HCT116 (cell line): ENCODE measurements around the gene MBTPS1. TPM values are rescaled to one million over a fixed set of nuclear protein-coding genes. Genes with fewer than 3 reads are reported as not detected.

Experiments used
- ATAC-seq: fragments of 200-7000 bp; cut with Tn5 transposase; 2 replicates; pipeline ENCODE4 v1.9.1; 2020; ENCODE audit warnings: mild to moderate bottlenecking, moderate library complexity
- BruUV-seq: library from RNA; stranded (reverse); fragments of 400-500 nt; replicated peaks from 2 replicates; lab custom pipeline; 2021; lab: Mats Ljungman, UMichigan
- CTCF ChIA-PET: fragments of 300-600 bp; sonication (Branson Sonifier 250); formaldehyde crosslinking; loops from one replicate; lab custom pipeline; 2021; ENCODE audit warnings: antibody characterized with exemption; lab: Charles Lee
- POLR2A ChIA-PET: fragments of 300-600, 350-600 bp; sonication (Branson Sonifier 250); formaldehyde crosslinking; loops from one replicate; lab custom pipeline; 2021; ENCODE audit warnings: antibody characterized with exemption; lab: Charles Lee
- RAD21 ChIA-PET, 2 experiments: fragments of 300-600 bp; sonication (Branson Sonifier 250); formaldehyde crosslinking; loops; one replicate each; lab custom pipeline; 2023; ENCODE audit warnings: low total read pairs in 2 of 2; ENCODE audit not compliant: uncharacterized antibody in 2 of 2, unreplicated experiment in 2 of 2, low non-redundant PET in 1 of 2; lab: Charles Lee
- DNase-seq: peaks from one replicate; pipeline ENCODE4 v3.0.0-alpha.2; 2010; ENCODE audit warnings: low read depth, low spot score
- H2AFZ ChIP-seq: fragments of 200-600 bp; shearing (Covaris generic), sonication (generic); 2 replicates; pipeline ENCODE4 v1.6.1; 2017; ENCODE audit warnings: low read depth, mixed run types, mixed read lengths, antibody characterized with exemption, low read length; ENCODE audit not compliant: poor library complexity, severe bottlenecking
- H3K27ac ChIP-seq: 2 replicates; pipeline ENCODE4 v1.5.1; 2012; ENCODE audit warnings: low read depth, low read length
- H3K27me3 ChIP-seq: fragments of 200-600 bp; sonication (generic); 2 replicates; pipeline ENCODE4 v1.6.1; 2016; ENCODE audit warnings: mixed run types, low read length, mixed read lengths; ENCODE audit not compliant: insufficient read depth
- H3K36me3 ChIP-seq, 2 experiments: fragments of 200-500 bp in 1 of 2; fragments of 200-600 bp in 1 of 2; sonication (Bioruptor generic) in 1 of 2; sonication (generic) in 1 of 2; 2 replicates each; pipeline versions ENCODE4 v1.5.1 to v1.6.1; 2014 to 2016; ENCODE audit warnings: low read length in 2 of 2, inconsistent platforms in 1 of 2, mixed read lengths in 1 of 2, mixed run types in 1 of 2; ENCODE audit not compliant: insufficient read depth in 2 of 2, control insufficient read depth in 1 of 2
- H3K4me1 ChIP-seq, 2 experiments: fragments of 200-600 bp in 1 of 2; sonication (generic) in 1 of 2; 2 replicates each; pipeline versions ENCODE4 v1.5.1 to v1.6.1; 2012 to 2017; ENCODE audit warnings: low read length in 2 of 2, inconsistent platforms in 1 of 2, mild to moderate bottlenecking in 1 of 2, mixed read lengths in 1 of 2, mixed run types in 1 of 2, moderate library complexity in 1 of 2; ENCODE audit not compliant: insufficient read depth in 2 of 2, control insufficient read depth in 1 of 2
- H3K4me2 ChIP-seq: fragments of 200-600 bp; sonication (generic); 2 replicates; pipeline ENCODE4 v1.6.1; 2017; ENCODE audit warnings: mixed run types, low read length, mixed read lengths
- H3K4me3 ChIP-seq, 2 experiments: fragments of 200-600 bp in 1 of 2; sonication (generic) in 1 of 2; replicated peaks in 1 of 2; 2 replicates each; pipeline ENCODE4 v1.5.1; 2011 to 2016; ENCODE audit warnings: low read length in 2 of 2, control low read depth in 1 of 2, low read depth in 1 of 2, mild to moderate bottlenecking in 1 of 2, mixed read lengths in 1 of 2, mixed run types in 1 of 2
- H3K79me2 ChIP-seq: fragments of 200-600 bp; sonication (generic); 2 replicates; pipeline ENCODE4 v1.6.1; 2017; ENCODE audit warnings: mild to moderate bottlenecking, mixed run types, low read length, moderate library complexity, mixed read lengths; ENCODE audit not compliant: insufficient read depth
- H3K9ac ChIP-seq: fragments of 200-600 bp; sonication (generic); 2 replicates; pipeline ENCODE4 v1.6.1; 2016; ENCODE audit warnings: low read length, mixed read lengths
- H3K9me2 ChIP-seq: fragments of 200-600 bp; sonication (generic), shearing (Covaris generic); 2 replicates; pipeline ENCODE4 v1.6.1; 2017; ENCODE audit warnings: mixed run types, mild to moderate bottlenecking, moderate library complexity; ENCODE audit not compliant: insufficient read depth
- H3K9me3 ChIP-seq, 2 experiments: fragments of 200-500 bp in 1 of 2; fragments of 200-600 bp in 1 of 2; sonication (Bioruptor generic) in 1 of 2; sonication (generic) in 1 of 2; 2 replicates each; pipeline ENCODE4 v1.6.1; 2014 to 2017; ENCODE audit warnings: low read length in 2 of 2, mixed read lengths in 2 of 2, inconsistent platforms in 1 of 2, low read depth in 1 of 2, mild to moderate bottlenecking in 1 of 2, mixed run types in 1 of 2, moderate library complexity in 1 of 2; ENCODE audit not compliant: control insufficient read depth in 1 of 2, insufficient read depth in 1 of 2
- H4K20me1 ChIP-seq: fragments of 200-600 bp; sonication (generic), shearing (Covaris generic); 2 replicates; pipeline ENCODE4 v1.6.1; 2017; ENCODE audit warnings: mixed run types, mild to moderate bottlenecking, moderate library complexity; ENCODE audit not compliant: insufficient read depth
- ATF3 ChIP-seq: IDR thresholded peaks from 2 replicates; pipeline ENCODE4 v1.6.1; 2012
- CEBPB ChIP-seq: IDR thresholded peaks from 2 replicates; pipeline ENCODE4 v1.6.1; 2012; ENCODE audit warnings: low read depth
- CTCF ChIP-seq, 3 experiments: fragments of 200-600 bp in 1 of 3; sonication (generic) in 1 of 3; IDR thresholded peaks in 2 of 3; conservative IDR thresholded peaks in 1 of 3; 2 replicates each; pipeline ENCODE4 v1.5.1; 2012 to 2017; ENCODE audit warnings: low read depth in 2 of 3, low read length in 2 of 3, antibody characterized with exemption in 1 of 3, borderline replicate concordance in 1 of 3, control low read depth in 1 of 3, mild to moderate bottlenecking in 1 of 3, mixed read lengths in 1 of 3, mixed run types in 1 of 3, moderate library complexity in 1 of 3; ENCODE audit not compliant: insufficient read depth in 1 of 3
- EGR1 ChIP-seq: IDR thresholded peaks from 2 replicates; pipeline ENCODE4 v1.6.1; 2012; ENCODE audit warnings: low read depth
- ELF1 ChIP-seq: IDR thresholded peaks from 2 replicates; pipeline ENCODE4 v1.6.1; 2012; ENCODE audit warnings: low read depth, borderline replicate concordance
- EZH2 ChIP-seq: fragments of 200-600 bp; sonication (generic); IDR thresholded peaks from 2 replicates; pipeline ENCODE4 v1.6.1; 2017; ENCODE audit warnings: antibody characterized with exemption, mixed run types
- EZH2phosphoT487 ChIP-seq: fragments of 200-600 bp; IDR thresholded peaks from 2 replicates; pipeline ENCODE4 v1.6.1; 2018; ENCODE audit warnings: antibody characterized with exemption, borderline replicate concordance
- FOSL1 ChIP-seq: IDR thresholded peaks from 2 replicates; pipeline ENCODE4 v1.6.1; 2012; ENCODE audit warnings: low read depth
- JUND ChIP-seq: IDR thresholded peaks from 2 replicates; pipeline ENCODE4 v1.6.1; 2012
- POLR2A ChIP-seq: IDR thresholded peaks from 2 replicates; pipeline ENCODE4 v1.7.0; 2011; ENCODE audit warnings: borderline replicate concordance; ENCODE audit not compliant: insufficient read depth, insufficient read length; ENCODE audit errors: extremely low read depth
- POLR2AphosphoS5 ChIP-seq: IDR thresholded peaks from 2 replicates; pipeline ENCODE4 v1.6.1; 2011; ENCODE audit warnings: mild to moderate bottlenecking, low read depth, low read length, moderate library complexity
- RAD21 ChIP-seq: IDR thresholded peaks from 2 replicates; pipeline ENCODE4 v1.6.1; 2012; ENCODE audit warnings: low read depth, mild to moderate bottlenecking
- REST ChIP-seq: IDR thresholded peaks from 2 replicates; pipeline ENCODE4 v1.6.1; 2012; ENCODE audit warnings: low read depth
- SIN3A ChIP-seq: IDR thresholded peaks from 2 replicates; pipeline ENCODE4 v1.6.1; 2012; ENCODE audit warnings: low read depth
- SRF ChIP-seq: IDR thresholded peaks from 2 replicates; pipeline ENCODE4 v1.6.1; 2012; ENCODE audit warnings: low read depth
- YY1 ChIP-seq: IDR thresholded peaks from 2 replicates; pipeline ENCODE4 v1.6.1; 2011; ENCODE audit warnings: low read length, low read depth, moderate library complexity, mild to moderate bottlenecking; ENCODE audit not compliant: insufficient replicate concordance; ENCODE audit errors: extremely low read depth
- ZBTB33 ChIP-seq: IDR thresholded peaks from 2 replicates; pipeline ENCODE4 v1.6.1; 2011; ENCODE audit warnings: mild to moderate bottlenecking, low read length, moderate library complexity; ENCODE audit not compliant: insufficient replicate concordance; ENCODE audit errors: extremely low read depth
- ZFX ChIP-seq: fragments of 450-650 bp; IDR thresholded peaks from 2 replicates; pipeline ENCODE4 v1.6.1; 2017
- intact Hi-C: fragments of 100-400 bp; cut with micrococcal nuclease; formaldehyde crosslinking; loops from 2 replicates; pipeline ENCODE4 v1.10.0; 2022
- total RNA-seq: library from RNA; stranded (reverse); gene quantifications from one replicate; pipeline ENCODE4 v1.2.1, GENCODE V29; 2021; ENCODE audit not compliant: unreplicated experiment

The MBTPS1 gene
- total RNA-seq, 1 experiment from 2014 or later, result 111 TPM

- ChIA-PET POLR2A (no interaction called here), CTCF (interaction anchor here (0.7 to 2.2 kb wide), 2 partner anchors 44 to 58 kb away, joined by 3 to 8 read pairs; partner anchors contain the start of gene TAF1C), RAD21 (no interaction called here)
- H3K79me2 ChIP-seq, result peaks cover 51% of the 10 kb centered on the region
- no peaks in the 10 kb centered on the region for H3K9me2 ChIP-seq
- no peak overlapping the region for H2AFZ ChIP-seq
- H3K9me3 ChIP-seq, result no peaks in the 10 kb centered on the region
- H3K27me3 ChIP-seq, result no peaks in the 10 kb centered on the region
- ATAC-seq, result no peak
- H3K4me3 ChIP-seq, result no peak overlapping the region
- no TSS peak for BruUV-seq
- no peaks in the 10 kb centered on the region for H3K36me3 ChIP-seq
- no peak overlapping the region for H3K4me2 ChIP-seq
- no peaks in the 10 kb centered on the region; the same call in 1 of the 2 replicates for H4K20me1 ChIP-seq
- H3K9ac ChIP-seq, result no peak overlapping the region
- TF ChIP-seq YY1 (no peak), ATF3 (no peak), REST (no peak), CTCF (IDR thresholded peaks at IDR 0.05 in 2 of 3, conservative IDR thresholded peaks at IDR 0.05 in 1 of 3; ENCODE audit: borderline replicate concordance in 1 of 3, insufficient read depth in 1 of 3, low read depth in 2 of 3, low read length in 2 of 3) (no peak), EGR1 (no peak), POLR2A (no peak), RAD21 (no peak), SIN3A (no peak), ZFX (no peak), ZBTB33 (no peak), EZH2 (no peak), EZH2phosphoT487 (no peak), CEBPB (no peak), FOSL1 (no peak), ELF1 (no peak), SRF (no peak), JUND (no peak), POLR2AphosphoS5 (no peak)
- H3K27ac ChIP-seq, result no peak overlapping the region
- peaks cover 24 to 40% of the 10 kb centered on the region in 2 experiments for H3K4me1 ChIP-seq
- no peak for DNase-seq
- intact Hi-C loops, result no loop called here
Measured at GRCh38 chr16:84143081-84143480, 26.3 kb upstream of the MBTPS1 start.
